GM21737 (cell line): ENCODE data around the gene AREL1.

Source experiments
- ATAC-seq: cut with Tn5 transposase; IDR thresholded peaks from one replicate; pipeline ENCODE4 v1.9.1; 2021; ENCODE audit warnings: mild to moderate bottlenecking, moderate library complexity; ENCODE audit not compliant: unreplicated experiment

Gene AREL1

GRCh38 chr14:74637178-74637550 lies 75.7 kb downstream of the AREL1 start:
- no peak for ATAC-seq

GRCh38 chr14:74636424-74637177 lies 76.3 kb downstream of the AREL1 start:
- ATAC-seq, result no peak

- ATAC-seq, result no peak
These were observed 77.0 kb downstream of the AREL1 start for GRCh38 chr14:74635847-74636246.

- ATAC-seq, result no peak
These were observed 77.9 kb downstream of the AREL1 start for GRCh38 chr14:74634964-74635363.

- no peak for ATAC-seq
These were observed 78.4 kb downstream of the AREL1 start for GRCh38 chr14:74634481-74634880.

- no peak for ATAC-seq
These were observed 81.8 kb downstream of the AREL1 start for GRCh38 chr14:74630881-74631690.

GRCh38 chr14:74628418-74628817 lies 84.5 kb downstream of the AREL1 start:
- no peak for ATAC-seq

GRCh38 chr14:74627076-74627475 lies 85.8 kb downstream of the AREL1 start:
- ATAC-seq, result no peak

- ATAC-seq, result no peak
These were observed 90.6 kb downstream of the AREL1 start for GRCh38 chr14:74622257-74622656.

GRCh38 chr14:74621556-74621955 lies 91.3 kb downstream of the AREL1 start:
- no peak for ATAC-seq

- no peak for ATAC-seq
These were observed 92.0 kb downstream of the AREL1 start for GRCh38 chr14:74620923-74621322.

- no peak for ATAC-seq
These were observed 92.4 kb downstream of the AREL1 start for GRCh38 chr14:74620497-74620921.

- ATAC-seq, result no peak
These were observed 93.2 kb downstream of the AREL1 start for GRCh38 chr14:74619672-74620131.

- no peak for ATAC-seq
These were observed 94.6 kb downstream of the AREL1 start for GRCh38 chr14:74618078-74618952.

GRCh38 chr14:74616996-74617700 lies 95.7 kb downstream of the AREL1 start:
- no peak for ATAC-seq

- ATAC-seq, result no peak
These were observed 96.4 kb downstream of the AREL1 start for GRCh38 chr14:74616507-74616906.

- no peak for ATAC-seq
These were observed 97.1 kb downstream of the AREL1 start for GRCh38 chr14:74615735-74616134.

GRCh38 chr14:74614508-74615495 lies 98.1 kb downstream of the AREL1 start:
- no peak for ATAC-seq

- no peak for ATAC-seq
These were observed 99.5 kb downstream of the AREL1 start for GRCh38 chr14:74613211-74613914.
